ENCODE results near the gene TCEAL4.

DNA sequence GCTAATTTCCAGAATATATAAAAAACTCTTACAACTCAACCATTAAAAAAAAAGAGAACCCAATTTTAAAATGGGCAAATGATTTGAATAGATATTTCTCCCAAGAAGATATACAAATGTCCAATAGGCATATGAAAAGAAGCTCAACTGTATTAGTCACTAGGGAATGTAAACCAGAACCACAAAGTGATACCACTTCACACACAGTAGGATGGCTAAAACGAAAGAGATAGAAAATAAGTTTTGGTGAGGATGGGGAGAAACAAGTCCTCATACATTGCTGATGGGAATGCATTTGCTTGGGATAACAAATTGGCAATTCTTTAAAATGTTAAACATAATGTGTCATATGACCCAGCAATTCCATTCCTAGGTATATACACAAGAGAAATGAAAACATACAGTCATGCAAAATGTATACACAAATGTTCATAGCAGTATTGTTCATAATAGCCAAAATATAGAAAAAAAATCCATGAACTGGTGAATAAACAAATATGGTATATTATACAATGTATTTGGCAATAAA is 28.1 kb downstream of the TCEAL4 start:
- TF ChIP-seq EZH2 (IDR thresholded peaks at IDR 0.05) (no peak), POLR2AphosphoS5 (IDR thresholded peaks at IDR 0.05; ENCODE audit: borderline replicate concordance, low read depth, low read length) (no peak)

Measured in SK-N-MC (cell line).